ENCODE measurements around the gene GJA1.
"Not testable (repeated sequence)": the region's sequence is repeated elsewhere in the genome, so short reads cannot be mapped to it uniquely, and the experiment has no call there.

Gene GJA1

GRCh38 chr6:121437851-121438651 is 2.6 kb downstream of the GJA1 start:
- no peak for DNase-seq

- no peak for DNase-seq
Measured at GRCh38 chr6:121438869-121439268, 3.4 kb downstream of the GJA1 start.

- no peak for DNase-seq
Measured at GRCh38 chr6:121439475-121439874, 4.0 kb downstream of the GJA1 start.

DNA sequence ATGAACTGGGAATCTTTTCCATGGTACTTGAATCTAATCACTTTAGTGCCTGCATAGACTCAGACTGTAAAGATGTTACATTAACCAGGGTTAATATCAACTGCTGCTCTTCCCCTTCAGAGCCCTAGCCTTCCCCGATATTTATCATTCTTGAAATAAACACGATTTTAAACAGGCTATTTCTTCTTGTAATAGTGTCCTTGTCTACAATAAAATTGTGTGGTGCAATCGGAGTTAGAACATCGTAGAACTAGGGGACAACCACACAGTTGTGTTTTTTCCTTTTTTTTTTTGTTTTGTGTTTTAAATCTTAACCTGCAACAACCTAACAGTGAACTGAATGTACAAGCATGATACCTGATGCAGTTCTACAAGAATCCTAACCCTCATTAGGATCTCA is 4.5 kb downstream of the GJA1 start:
- no peak for DNase-seq

DNA sequence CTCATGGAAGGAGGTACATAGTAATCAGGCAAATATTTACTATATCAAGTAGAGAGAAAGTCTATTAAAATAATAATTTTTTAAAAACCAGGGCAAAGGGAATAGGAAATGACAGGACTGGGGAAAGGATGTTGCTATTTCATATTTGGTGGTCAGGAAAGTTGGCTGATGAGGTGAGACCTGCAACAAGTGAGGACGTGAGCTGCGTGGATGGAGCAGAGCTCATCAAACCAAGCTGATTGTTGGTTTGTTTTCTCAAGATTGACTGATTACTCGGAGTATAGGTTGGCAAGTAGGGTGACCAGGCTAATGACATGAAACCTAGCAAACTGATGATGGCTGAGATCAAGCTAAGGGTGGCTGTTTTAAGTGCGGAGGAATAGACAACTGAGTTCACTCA is 6.0 kb downstream of the GJA1 start:
- no peak for DNase-seq

DNA sequence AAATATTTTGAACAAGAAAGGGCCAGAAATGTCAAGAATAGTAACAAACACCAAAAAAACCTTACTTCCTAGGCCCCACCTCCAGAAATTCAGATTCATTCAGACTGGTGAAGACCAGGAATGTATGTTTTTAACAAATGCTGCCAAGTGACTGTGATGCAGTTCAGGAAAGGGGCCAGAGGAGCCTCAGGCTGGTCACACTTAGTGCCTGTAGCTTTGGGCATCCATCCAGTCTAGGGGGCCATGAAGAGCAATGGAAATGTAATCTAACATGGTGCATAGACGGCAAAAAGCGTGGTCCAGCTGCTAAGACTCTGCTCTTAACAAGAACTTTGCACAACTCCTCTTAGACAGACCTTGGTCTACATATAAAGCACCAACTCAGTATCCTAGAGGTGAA is 7.1 kb downstream of the GJA1 start:
- DNase-seq: no peak

GRCh38 chr6:121443971-121444541 is 8.6 kb downstream of the GJA1 start:
- no peak for DNase-seq

GRCh38 chr6:121446705-121447104 is 11.3 kb downstream of the GJA1 start:
- not testable (repeated sequence) for DNase-seq

- not testable (repeated sequence) for DNase-seq
Measured at GRCh38 chr6:121447746-121448145, 12.3 kb downstream of the GJA1 start.

GRCh38 chr6:121448528-121448927 is 13.1 kb downstream of the GJA1 start:
- not testable (repeated sequence) for DNase-seq

- DNase-seq: no peak
Measured at GRCh38 chr6:121449331-121449730, 13.9 kb downstream of the GJA1 start.

DNA sequence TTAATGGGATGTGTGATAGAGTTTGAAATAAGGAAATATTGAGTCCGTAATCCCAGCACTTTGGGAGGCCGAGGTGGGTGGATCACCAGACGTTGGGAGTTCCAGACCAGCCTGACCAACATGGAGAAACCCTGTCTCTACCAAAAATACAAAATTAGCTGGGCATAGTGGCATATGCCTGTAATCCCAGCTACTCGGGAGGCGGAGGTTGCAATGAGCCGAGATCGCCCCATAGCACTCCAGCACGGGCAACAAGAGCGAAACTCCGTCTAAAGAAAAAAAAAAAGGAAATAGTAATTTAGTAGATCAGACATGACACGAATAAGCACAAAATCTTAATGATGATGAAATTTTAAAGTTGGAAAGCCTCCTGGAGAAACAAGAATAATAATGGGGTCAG is 14.8 kb downstream of the GJA1 start:
- no peak for DNase-seq

- DNase-seq: no peak
Measured at GRCh38 chr6:121451250-121451649, 15.8 kb downstream of the GJA1 start.

- DNase-seq: no peak
Measured at GRCh38 chr6:121453191-121453590, 17.7 kb downstream of the GJA1 start.

GRCh38 chr6:121460170-121460569 is 24.7 kb downstream of the GJA1 start:
- DNase-seq: no peak

GRCh38 chr6:121463087-121463486 is 27.6 kb downstream of the GJA1 start:
- no peak for DNase-seq

- no peak for DNase-seq
Measured at GRCh38 chr6:121465101-121465500, 29.7 kb downstream of the GJA1 start.

DNA sequence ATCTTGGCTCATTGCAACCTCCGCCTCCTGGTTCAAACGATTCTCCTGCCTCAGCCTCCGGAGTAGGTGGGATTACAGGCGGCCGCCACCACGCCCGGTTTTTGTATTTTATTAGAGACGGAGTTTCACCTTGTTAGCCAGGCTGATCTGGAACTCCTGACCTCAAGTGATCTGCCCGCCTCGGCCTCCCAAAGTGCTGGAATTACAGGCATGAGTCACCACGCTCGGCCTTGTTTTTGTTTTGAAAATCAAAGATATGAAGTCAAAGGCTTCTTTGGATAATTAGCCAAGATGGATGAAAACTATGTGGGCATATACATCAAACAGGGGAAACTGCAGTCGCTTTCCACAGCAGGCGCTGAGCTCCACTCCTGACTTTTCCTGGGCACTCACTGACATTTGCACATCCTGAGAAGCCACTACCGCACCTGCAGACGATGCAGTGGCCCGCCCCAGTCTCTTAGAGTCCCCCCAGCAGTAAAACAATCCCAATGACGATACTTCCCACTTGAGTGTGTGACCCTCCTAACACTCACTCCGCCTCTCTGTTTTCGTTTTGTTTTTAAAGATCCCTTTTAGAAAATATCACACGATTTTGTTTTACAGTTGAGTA is 44.1 kb downstream of the GJA1 start:
- no peak for DNase-seq

DNA sequence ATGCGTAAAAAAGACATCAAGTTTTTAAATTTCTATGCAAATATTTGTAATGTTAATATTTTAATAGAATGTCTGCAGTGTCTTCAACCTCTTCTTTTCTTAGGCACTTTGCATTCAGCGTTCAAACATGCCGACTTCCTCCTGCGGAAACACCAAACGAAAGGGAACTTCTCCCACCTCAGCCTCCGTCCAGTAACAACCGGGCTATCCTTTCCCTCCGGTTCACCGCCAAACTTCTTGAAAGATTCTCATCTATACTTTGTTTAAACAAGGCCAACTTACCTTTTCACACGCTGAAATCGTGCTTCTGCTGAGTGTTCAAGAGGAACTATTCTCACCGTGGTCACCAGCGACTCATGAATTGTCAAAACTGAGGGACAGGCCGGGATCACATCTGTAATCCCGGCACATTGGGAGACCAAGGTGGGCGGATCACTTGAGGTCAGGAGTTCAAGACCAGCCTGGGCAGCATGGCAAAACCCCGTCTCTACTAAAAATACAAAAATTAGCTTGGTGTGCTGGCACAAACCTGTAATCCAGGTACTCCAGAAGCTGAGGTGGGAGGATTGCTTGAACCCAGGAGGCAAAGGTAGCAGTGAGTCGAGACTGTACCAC is 44.8 kb downstream of the GJA1 start:
- no peak for DNase-seq

DNA sequence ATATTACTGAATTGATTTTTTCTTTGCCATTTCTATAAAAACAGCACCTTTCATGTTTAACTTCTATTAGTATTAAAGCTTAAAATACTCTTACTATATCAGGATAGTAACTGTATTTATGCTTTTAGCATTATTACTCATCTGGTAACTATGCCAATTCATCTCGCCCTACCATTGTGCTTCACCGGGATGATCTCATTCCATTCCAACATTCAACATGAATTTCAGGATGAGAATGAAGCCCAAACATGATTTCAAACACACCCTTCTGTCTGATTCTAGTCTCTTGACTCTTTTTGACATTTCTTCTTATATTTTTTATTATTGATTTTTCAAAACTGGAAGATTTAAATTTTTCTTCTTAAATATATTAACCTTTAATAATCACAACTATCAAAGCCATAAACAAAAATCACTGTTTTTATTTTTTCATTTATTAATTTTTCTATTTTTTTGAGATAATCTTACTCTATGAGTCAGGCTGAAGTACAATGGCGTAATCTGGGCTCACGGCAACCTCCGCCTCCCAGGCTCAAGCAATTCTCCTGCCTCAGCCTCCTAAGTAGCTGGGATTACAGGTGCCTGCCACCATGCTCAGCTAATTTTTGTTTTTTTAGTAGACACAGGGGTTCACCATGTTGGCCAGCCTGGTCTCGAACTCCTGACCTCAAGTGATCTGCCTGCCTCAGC is 46.7 kb downstream of the GJA1 start:
- DNase-seq: no peak

GRCh38 chr6:121482751-121483150 is 47.3 kb downstream of the GJA1 start:
- DNase-seq: no peak

- no peak for DNase-seq
Measured at GRCh38 chr6:121485359-121485811, 49.9 kb downstream of the GJA1 start.

DNA sequence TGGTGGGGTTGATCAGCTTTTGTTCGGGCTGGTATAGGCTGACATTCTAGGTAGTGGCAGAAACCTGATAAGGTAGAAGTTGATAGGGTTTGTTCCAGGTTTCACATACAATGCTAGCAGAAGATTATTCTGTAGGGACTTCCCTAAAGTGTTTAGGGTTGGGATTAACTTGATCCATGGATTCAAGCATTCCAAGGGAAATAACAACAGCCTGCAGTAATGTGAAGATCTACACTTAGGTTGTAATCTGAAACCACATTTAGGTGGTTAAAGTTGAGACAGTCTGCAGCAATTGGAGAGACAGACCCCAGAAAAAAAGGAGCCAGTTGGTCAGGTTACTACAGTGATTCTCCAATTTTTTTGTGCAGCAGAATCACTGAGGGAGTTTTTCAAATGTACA is 56.1 kb downstream of the GJA1 start:
- no peak for DNase-seq

Data from activated CD8-positive, alpha-beta memory T cell treated with anti-CD3 and anti-CD28 coated beads, Interleukin-2, amount 50 U/mL, for 4 hours (primary cell).